Mucosa of descending colon (tissue), 3 donors: Measurements from ENCODE around the gene DDA1. TPM values are rescaled to one million over a fixed set of nuclear protein-coding genes. Genes with fewer than 3 reads are reported as not detected.
"Not testable (repeated sequence)": the region's sequence is repeated elsewhere in the genome, so short reads cannot be mapped to it uniquely, and the experiment has no call there.

ENCODE experiments used
- ATAC-seq: fragments of 200-7000 bp; cut with Tn5 transposase; one replicate; pipeline ENCODE4 v1.9.1; 2020; ENCODE audit warnings: mild to moderate bottlenecking, moderate library complexity
- DNase-seq, 3 donors: peaks; one replicate each; pipeline ENCODE4 v3.0.0-alpha.2; 2020
- H3K36me3 ChIP-seq: fragments of 200-600 bp; one replicate; pipeline ENCODE4 v1.8.0; 2021; ENCODE audit warnings: low read depth, mild to moderate bottlenecking
- H3K4me1 ChIP-seq: fragments of 200-600 bp; one replicate; pipeline ENCODE4 v1.8.0; 2021; ENCODE audit warnings: low read depth, mild to moderate bottlenecking
- H3K4me3 ChIP-seq: fragments of 200-600 bp; one replicate; pipeline ENCODE4 v1.8.0; 2021; ENCODE audit warnings: mild to moderate bottlenecking
- H3K9me3 ChIP-seq: fragments of 200-600 bp; one replicate; pipeline ENCODE4 v1.8.0; 2021; ENCODE audit warnings: mild to moderate bottlenecking
- CTCF ChIP-seq: fragments of 200-600 bp; IDR thresholded peaks from one replicate; pipeline ENCODE4 v1.8.0; 2022; ENCODE audit warnings: antibody characterized with exemption, mild to moderate bottlenecking
- intact Hi-C, 2 donors: fragments of 100-400 bp; cut with DNase I in 1 of 2; cut with micrococcal nuclease in 1 of 2; formaldehyde crosslinking; loops; one replicate each; pipeline versions ENCODE4 v1.11.0 to v1.11.1; 2022; cut with DNase I, micrococcal nuclease
- total RNA-seq, 3 donors: library from RNA; stranded (reverse); fragmentation: NEBNext Ultra II Directional in 2 of 3; extraction: Animal tissue kit (Norgen Biotek cat#: 25700) in 2 of 3; gene quantifications; one replicate each; pipeline versions ENCODE4 v1.2.1 to v1.2.4, GENCODE V29; 2021 to 2023
- donor health status: DM: no; HTN: no; CAD: no; lungs with moderate emphysema.
- donor health status: DM: no; HTN: no; CAD: no.
- donor health status: DM: no; HTN: yes; CAD: no.

DDA1 gene
- total RNA-seq, 3 donors from 2014 or later: 38.3 to 51.4 (median 48.3) TPM

GRCh38 chr19:17353386-17353785 lies 44.0 kb downstream of the DDA1 start:
- Histone ChIP-seq H3K4me1 (no peaks in the 10 kb centered on the region), H3K4me3 (no peak overlapping the region), H3K36me3 (no peaks in the 10 kb centered on the region), H3K9me3 (no peaks in the 10 kb centered on the region)
- DNase-seq (no peak), ATAC-seq (no peak)
- intact Hi-C loops: no loop called here
- no peak for TF ChIP-seq CTCF

GRCh38 chr19:17357078-17357666 lies 47.8 kb downstream of the DDA1 start:
- Histone ChIP-seq H3K4me3 (no peak overlapping the region), H3K9me3 (no peaks in the 10 kb centered on the region), H3K4me1 (no peaks in the 10 kb centered on the region), H3K36me3 (no peaks in the 10 kb centered on the region)
- ATAC-seq: no peak
- intact Hi-C loops: no loop called here
- TF ChIP-seq CTCF: no peak
- DNase-seq: no peak

GRCh38 chr19:17357724-17358123 lies 48.4 kb downstream of the DDA1 start:
- Histone ChIP-seq H3K4me1 (no peaks in the 10 kb centered on the region), H3K36me3 (no peaks in the 10 kb centered on the region), H3K4me3 (no peak overlapping the region), H3K9me3 (no peaks in the 10 kb centered on the region)
- DNase-seq (no peak), ATAC-seq (no peak)
- no peak for TF ChIP-seq CTCF
- intact Hi-C loops: no loop called here

GRCh38 chr19:17358395-17358794 lies 49.0 kb downstream of the DDA1 start:
- no peak for TF ChIP-seq CTCF
- ATAC-seq (no peak), DNase-seq (no peak)
- intact Hi-C loops: no loop called here
- Histone ChIP-seq H3K4me1 (no peaks in the 10 kb centered on the region), H3K4me3 (no peak overlapping the region), H3K36me3 (no peaks in the 10 kb centered on the region), H3K9me3 (no peaks in the 10 kb centered on the region)

GRCh38 chr19:17359905-17360800 lies 50.8 kb downstream of the DDA1 start:
- H3K4me1 ChIP-seq: no peaks in the 10 kb centered on the region
- ATAC-seq (no peak), DNase-seq (no peak)
- H3K9me3 ChIP-seq: no peaks in the 10 kb centered on the region
- intact Hi-C loops: no loop called here
- H3K36me3 ChIP-seq: no peaks in the 10 kb centered on the region
- no peak overlapping the region for H3K4me3 ChIP-seq
- no peak for TF ChIP-seq CTCF

GRCh38 chr19:17363852-17364605 lies 54.7 kb downstream of the DDA1 start:
- not testable (repeated sequence) for H3K4me3 ChIP-seq

More at GRCh38 chr19:17363852-17364605, 54.7 kb downstream of the DDA1 start:
- H3K36me3 ChIP-seq, intact Hi-C loops, H3K9me3 ChIP-seq, ATAC-seq, H3K4me1 ChIP-seq, DNase-seq: not testable (repeated sequence)
